Adipocyte (in vitro differentiated cells): ENCODE results near the gene NFKB2.

Experiments used
- DNase-seq: peaks from one replicate; pipeline ENCODE4 v3.0.0-alpha.2; 2015; ENCODE audit warnings: low read depth
- H3K27me3 ChIP-seq: replicated peaks from 2 replicates; pipeline ENCODE4 v1.7.0; 2013; ENCODE audit warnings: mild to moderate bottlenecking, low read length, moderate library complexity; ENCODE audit not compliant: control insufficient read depth, insufficient read depth
- H3K36me3 ChIP-seq: 2 replicates; pipeline ENCODE4 v1.7.0; 2013; ENCODE audit warnings: low read length, mild to moderate bottlenecking, moderate library complexity; ENCODE audit not compliant: control insufficient read depth, insufficient read depth, severe bottlenecking
- H3K4me1 ChIP-seq: 2 replicates; pipeline ENCODE4 v1.7.0; 2013; ENCODE audit warnings: mild to moderate bottlenecking, low read length, moderate library complexity; ENCODE audit not compliant: control insufficient read depth, insufficient read depth
- H3K4me3 ChIP-seq: 2 replicates; pipeline ENCODE4 v1.7.0; 2013; ENCODE audit warnings: mild to moderate bottlenecking, low read length, moderate library complexity
- H3K9ac ChIP-seq: 2 replicates; pipeline ENCODE4 v1.7.0; 2013; ENCODE audit warnings: mild to moderate bottlenecking, low read length, moderate library complexity
- H3K9me3 ChIP-seq: 2 replicates; pipeline ENCODE4 v1.7.0; 2013; ENCODE audit warnings: mild to moderate bottlenecking, low read length, moderate library complexity; ENCODE audit not compliant: control insufficient read depth

NFKB2 gene

GRCh38 chr10:102411341-102412255, 16.1 kb downstream of the NFKB2 start:
- no peaks in the 10 kb centered on the region for H3K9me3 ChIP-seq
- no peaks in the 10 kb centered on the region for H3K36me3 ChIP-seq
- no peak overlapping the region for H3K9ac ChIP-seq
- H3K4me1 ChIP-seq = no peaks in the 10 kb centered on the region
- H3K4me3 ChIP-seq = no peak overlapping the region
- DNase-seq = no peak
- H3K27me3 ChIP-seq = peaks cover 75% of the 10 kb centered on the region

- Histone ChIP-seq H3K36me3 (no peaks in the 10 kb centered on the region), H3K4me1 (no peaks in the 10 kb centered on the region), H3K4me3 (no peak overlapping the region), H3K9me3 (no peaks in the 10 kb centered on the region), H3K9ac (no peak overlapping the region), H3K27me3 (peaks cover 79% of the 10 kb centered on the region)
- no peak for DNase-seq
These were observed 16.8 kb downstream of the NFKB2 start for GRCh38 chr10:102412293-102412692.

GRCh38 chr10:102413053-102413705, 17.7 kb downstream of the NFKB2 start:
- Histone ChIP-seq H3K4me1 (no peaks in the 10 kb centered on the region), H3K36me3 (no peaks in the 10 kb centered on the region), H3K4me3 (no peak overlapping the region), H3K9ac (no peak overlapping the region), H3K9me3 (no peaks in the 10 kb centered on the region), H3K27me3 (peaks cover 79% of the 10 kb centered on the region)
- DNase-seq = peak; percentile 42

GRCh38 chr10:102413806-102414561, 18.5 kb downstream of the NFKB2 start:
- Histone ChIP-seq H3K36me3 (no peaks in the 10 kb centered on the region), H3K9me3 (no peaks in the 10 kb centered on the region), H3K4me3 (no peak overlapping the region), H3K27me3 (peaks cover 77% of the 10 kb centered on the region), H3K9ac (no peak overlapping the region), H3K4me1 (no peaks in the 10 kb centered on the region)
- DNase-seq = no peak

- DNase-seq = no peak
- Histone ChIP-seq H3K4me1 (peaks cover 2% of the 10 kb centered on the region), H3K36me3 (no peaks in the 10 kb centered on the region), H3K4me3 (no peak overlapping the region), H3K9ac (no peak overlapping the region), H3K9me3 (no peaks in the 10 kb centered on the region), H3K27me3 (peaks cover 71% of the 10 kb centered on the region)
These were observed 19.2 kb downstream of the NFKB2 start for GRCh38 chr10:102414749-102415148.

- no peak overlapping the region for H3K9ac ChIP-seq
- H3K27me3 ChIP-seq = peaks cover 56% of the 10 kb centered on the region
- no peak overlapping the region for H3K4me3 ChIP-seq
- no peak for DNase-seq
- no peaks in the 10 kb centered on the region for H3K36me3 ChIP-seq
- H3K9me3 ChIP-seq = no peaks in the 10 kb centered on the region
- peaks cover 9% of the 10 kb centered on the region for H3K4me1 ChIP-seq
These were observed 20.8 kb downstream of the NFKB2 start for GRCh38 chr10:102416283-102416682.

GRCh38 chr10:102416695-102417094, 21.2 kb downstream of the NFKB2 start:
- no peak overlapping the region for H3K9ac ChIP-seq
- no peak for DNase-seq
- H3K27me3 ChIP-seq = peaks cover 52% of the 10 kb centered on the region
- peaks cover 9% of the 10 kb centered on the region for H3K4me1 ChIP-seq
- no peaks in the 10 kb centered on the region for H3K36me3 ChIP-seq
- no peaks in the 10 kb centered on the region for H3K9me3 ChIP-seq
- H3K4me3 ChIP-seq = no peak overlapping the region

GRCh38 chr10:102418622-102419268, 23.2 kb downstream of the NFKB2 start, which contains the start of gene PSD:
Gene PSD (minus strand): TSS chr10:102418785. CDS start chr10:102417038, 1,747 bp downstream.
- peak within 1 kb of the TSS; percentile 84 for H3K4me3 ChIP-seq
- no peaks in the 10 kb centered on the region for H3K9me3 ChIP-seq
- H3K9ac ChIP-seq = no peak within 1 kb of the TSS
- H3K36me3 ChIP-seq = peaks cover 8% of the 10 kb centered on the region
- no peak for DNase-seq
- H3K27me3 ChIP-seq = peaks cover 34% of the 10 kb centered on the region
- H3K4me1 ChIP-seq = peaks cover 21% of the 10 kb centered on the region

- Histone ChIP-seq H3K9ac (peak overlapping the region; percentile 84), H3K27me3 (peaks cover 32% of the 10 kb centered on the region), H3K9me3 (no peaks in the 10 kb centered on the region), H3K36me3 (peaks cover 16% of the 10 kb centered on the region), H3K4me1 (peaks cover 21% of the 10 kb centered on the region), H3K4me3 (peak overlapping the region; percentile 84)
- DNase-seq = peak; percentile 62
These were observed 24.0 kb downstream of the NFKB2 start for GRCh38 chr10:102419269-102420180.

GRCh38 chr10:102420181-102420713, 24.7 kb downstream of the NFKB2 start:
- DNase-seq = peak; percentile 30
- H3K27me3 ChIP-seq = peaks cover 27% of the 10 kb centered on the region
- H3K9me3 ChIP-seq = no peaks in the 10 kb centered on the region
- peaks cover 21% of the 10 kb centered on the region for H3K4me1 ChIP-seq
- peaks cover 20% of the 10 kb centered on the region for H3K36me3 ChIP-seq
- H3K9ac ChIP-seq = peak overlapping the region; percentile 84
- peak overlapping the region; percentile 84 for H3K4me3 ChIP-seq
